ENCODE data around the gene CDC73.

- TF ChIP-seq CTCF (optimal IDR thresholded peaks at IDR 0.05 in 1 of 3, IDR thresholded peaks at IDR 0.05 in 1 of 3, conservative IDR thresholded peaks at IDR 0.05 in 1 of 3; ENCODE audit: extremely low read depth in 1 of 3, insufficient read depth in 2 of 3, low read length in 3 of 3) (no peak), EZH2 (IDR thresholded peaks at IDR 0.05; ENCODE audit: low read length) (no peak)
Observed at GRCh38 chr1:193179094-193179493, 57.3 kb downstream of the CDC73 start.

Measured in keratinocyte (primary cell).